Erythroblast (primary cell): Measurements from ENCODE around the gene MB21D2.

Experiments used
- GATA1 ChIP-seq: IDR thresholded peaks from 2 replicates; pipeline ENCODE4 v1.6.1; 2011; ENCODE audit warnings: low read depth, mild to moderate bottlenecking, control low read depth, low read length, moderate library complexity
- POLR2A ChIP-seq: IDR thresholded peaks from 2 replicates; pipeline ENCODE4 v1.6.1; 2011; ENCODE audit warnings: mild to moderate bottlenecking, low read length

DNA sequence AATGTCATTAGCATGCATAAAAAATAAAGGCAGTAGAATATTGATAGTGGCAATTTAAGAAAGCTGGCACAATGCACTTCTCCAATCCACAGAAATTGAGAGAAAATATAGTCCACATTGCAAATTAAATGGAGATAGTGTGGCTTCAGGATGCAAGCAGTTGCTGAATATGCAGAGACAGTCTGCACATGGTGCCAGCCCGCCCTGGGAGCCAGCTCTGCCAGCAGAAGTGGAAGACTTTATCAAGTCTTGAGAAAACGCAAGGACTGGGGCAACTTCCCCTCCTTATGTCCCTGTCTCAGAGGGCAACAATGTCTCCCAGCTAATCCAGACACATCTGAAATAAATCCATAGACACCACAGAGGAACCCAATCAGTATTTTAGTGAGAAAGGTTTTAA is 57.2 kb downstream of the MB21D2 start:
- no peak for TF ChIP-seq POLR2A
- TF ChIP-seq GATA1, result no peak
